Measurements from ENCODE around the gene FGB. TPM values are rescaled to one million over a fixed set of nuclear protein-coding genes. Genes with fewer than 3 reads are reported as not detected.

The FGB gene
- not detected for polyA plus RNA-seq (2013, experiment 1 of 2)
- 0.04 TPM for polyA plus RNA-seq (2013, experiment 2 of 2)

DNA sequence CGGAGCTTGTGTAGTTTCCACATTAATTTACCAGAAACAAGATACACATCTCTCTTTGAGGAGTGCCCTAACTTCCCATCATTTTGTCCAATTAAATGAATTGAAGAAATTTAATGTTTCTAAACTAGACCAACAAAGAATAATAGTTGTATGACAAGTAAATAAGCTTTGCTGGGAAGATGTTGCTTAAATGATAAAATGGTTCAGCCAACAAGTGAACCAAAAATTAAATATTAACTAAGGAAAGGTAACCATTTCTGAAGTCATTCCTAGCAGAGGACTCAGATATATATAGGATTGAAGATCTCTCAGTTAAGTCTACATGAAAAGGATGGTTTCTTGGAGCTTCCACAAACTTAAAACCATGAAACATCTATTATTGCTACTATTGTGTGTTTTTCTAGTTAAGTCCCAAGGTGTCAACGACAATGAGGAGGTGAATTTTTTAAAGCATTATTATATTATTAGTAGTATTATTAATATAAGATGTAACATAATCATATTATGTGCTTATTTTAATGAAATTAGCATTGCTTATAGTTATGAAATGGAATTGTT lies at the start of gene FGB:
Gene FGB, plus strand, starts transcription at position 315 of the 558 bp plus-strand sequence. Its CDS starts 8 bp downstream, at position 323.
- Histone ChIP-seq H3K4me2 (ENCODE audit: low read length) (no peak within 1 kb of the TSS), H3K27me3 (ENCODE audit: insufficient read depth, low read length, poor library complexity) (no peaks in the 10 kb centered on the region), H3K9ac (ENCODE audit: low read length) (no peak within 1 kb of the TSS), H4K8ac (ENCODE audit: low read depth, low read length) (no peak within 1 kb of the TSS), H3K36me3 (ENCODE audit: control insufficient read depth, insufficient read depth, low read length) (no peaks in the 10 kb centered on the region), H3K23ac (ENCODE audit: low read length) (no peak within 1 kb of the TSS), H3K27ac (ENCODE audit: low read depth, low read length) (no peak within 1 kb of the TSS), H3K79me1 (ENCODE audit: low read length) (no peaks in the 10 kb centered on the region), H3K56ac (ENCODE audit: low read length) (no peak within 1 kb of the TSS), H3K4me3 (ENCODE audit: low read length) (no peak within 1 kb of the TSS), H2BK120ac (ENCODE audit: low read depth, low read length) (no peak within 1 kb of the TSS), H3K18ac (ENCODE audit: low read length) (no peak within 1 kb of the TSS), H2AK5ac (ENCODE audit: low read length) (no peak within 1 kb of the TSS), H3K4ac (ENCODE audit: low read depth, low read length) (no peak within 1 kb of the TSS), H3K4me1 (ENCODE audit: control insufficient read depth, low read depth, low read length) (no peaks in the 10 kb centered on the region), H2BK5ac (ENCODE audit: low read length) (no peak within 1 kb of the TSS), H4K5ac (ENCODE audit: low read length) (no peak within 1 kb of the TSS), H3K79me2 (ENCODE audit: control insufficient read depth, insufficient read depth, low read length) (no peaks in the 10 kb centered on the region), H2BK15ac (replicated peaks; ENCODE audit: low read depth) (no peak within 1 kb of the TSS)
- WGBS (ENCODE audit: extremely low coverage, insufficient coverage, low lambda C conversion rate) = no CpG with 5 or more reads among the region's 2 CpGs
- DNase-seq = no peak

DNA sequence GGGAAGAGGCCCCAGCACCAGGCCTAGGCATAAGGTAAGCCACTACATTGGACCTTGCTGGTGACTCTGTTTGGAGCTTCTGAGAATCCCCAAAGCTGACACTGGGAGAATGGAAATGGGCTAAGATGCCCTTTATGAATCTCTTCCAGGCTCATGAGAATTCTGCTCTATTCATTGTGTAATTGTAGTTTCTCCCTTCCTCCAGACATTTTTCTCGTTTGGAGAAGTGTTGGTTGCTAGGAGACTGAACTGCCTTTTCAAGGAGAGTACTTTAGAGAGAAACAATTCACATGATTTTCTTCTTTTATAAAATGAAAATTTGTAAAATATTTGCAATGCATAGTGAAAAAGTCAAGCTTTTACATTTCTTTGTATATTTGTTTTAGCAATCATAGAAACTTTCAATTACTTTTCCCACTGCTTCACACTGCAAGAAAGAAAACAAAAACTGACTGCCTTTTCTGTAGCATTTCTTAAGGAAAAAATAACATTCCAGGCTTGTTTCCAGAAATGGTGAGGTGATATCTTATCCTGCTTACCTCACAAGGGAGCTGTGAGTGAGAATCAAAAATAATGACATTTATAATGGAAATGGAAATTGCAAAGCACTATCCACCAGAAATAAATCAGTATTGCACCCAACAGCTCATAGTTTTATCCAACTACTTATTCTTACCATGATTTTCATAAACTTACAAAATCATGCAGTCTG lies 46.3 kb upstream of the FGB start:
- WGBS (ENCODE audit: extremely low coverage, insufficient coverage, low lambda C conversion rate) = no CpG with 5 or more reads among the region's 1 CpG
- no peak overlapping the region for H3K27ac ChIP-seq (ENCODE audit: low read depth, low read length)
- no peaks in the 10 kb centered on the region for H3K27me3 ChIP-seq (ENCODE audit: insufficient read depth, low read length, poor library complexity)

DNA sequence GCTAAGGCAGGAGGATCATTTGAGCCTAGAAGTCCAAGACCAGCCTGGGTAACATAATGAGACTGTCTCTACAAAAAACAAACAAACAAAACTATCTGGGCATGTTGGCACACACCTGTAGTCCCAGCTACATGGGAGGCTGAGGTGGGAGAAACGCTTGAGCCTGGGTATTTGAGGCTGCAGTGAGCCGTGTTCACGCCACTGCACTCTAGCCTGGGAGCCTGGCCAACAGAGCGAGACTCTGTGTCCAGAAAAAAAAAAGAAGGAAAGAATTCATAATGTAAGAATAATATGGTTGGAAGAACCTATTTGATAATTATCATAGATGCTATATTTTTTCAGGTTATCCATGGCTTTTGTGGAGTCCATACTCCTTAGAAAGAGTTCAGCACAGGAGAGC lies 45.2 kb upstream of the FGB start:
- Histone ChIP-seq H3K27me3 (ENCODE audit: insufficient read depth, low read length, poor library complexity) (no peaks in the 10 kb centered on the region), H2AK5ac (ENCODE audit: low read length) (no peak overlapping the region), H3K23ac (ENCODE audit: low read length) (no peak overlapping the region), H3K4me2 (ENCODE audit: low read length) (no peak overlapping the region), H3K79me2 (ENCODE audit: control insufficient read depth, insufficient read depth, low read length) (no peaks in the 10 kb centered on the region), H3K56ac (ENCODE audit: low read length) (no peak overlapping the region), H2BK15ac (replicated peaks; ENCODE audit: low read depth) (no peak overlapping the region), H4K8ac (ENCODE audit: low read depth, low read length) (no peak overlapping the region), H3K18ac (ENCODE audit: low read length) (no peak overlapping the region), H3K4me3 (ENCODE audit: low read length) (no peak overlapping the region), H4K5ac (ENCODE audit: low read length) (no peak overlapping the region), H3K4me1 (ENCODE audit: control insufficient read depth, low read depth, low read length) (no peaks in the 10 kb centered on the region), H3K79me1 (ENCODE audit: low read length) (no peaks in the 10 kb centered on the region), H3K9ac (ENCODE audit: low read length) (no peak overlapping the region), H2BK120ac (ENCODE audit: low read depth, low read length) (no peak overlapping the region), H2BK5ac (ENCODE audit: low read length) (no peak overlapping the region), H3K4ac (ENCODE audit: low read depth, low read length) (no peak overlapping the region), H3K27ac (ENCODE audit: low read depth, low read length) (no peak overlapping the region), H3K36me3 (ENCODE audit: control insufficient read depth, insufficient read depth, low read length) (no peaks in the 10 kb centered on the region)
- DNase-seq = no peak
- no CpG with 5 or more reads among the region's 4 CpGs for WGBS (ENCODE audit: extremely low coverage, insufficient coverage, low lambda C conversion rate)

More for the DNA sequence above, 46.3 kb upstream of the FGB start:
- Histone ChIP-seq H3K9ac (ENCODE audit: low read length) (no peak overlapping the region), H2BK120ac (ENCODE audit: low read depth, low read length) (no peak overlapping the region), H3K4me1 (ENCODE audit: control insufficient read depth, low read depth, low read length) (no peaks in the 10 kb centered on the region), H2BK5ac (ENCODE audit: low read length) (no peak overlapping the region), H3K36me3 (ENCODE audit: control insufficient read depth, insufficient read depth, low read length) (no peaks in the 10 kb centered on the region), H3K56ac (ENCODE audit: low read length) (no peak overlapping the region), H3K79me2 (ENCODE audit: control insufficient read depth, insufficient read depth, low read length) (no peaks in the 10 kb centered on the region), H2AK5ac (ENCODE audit: low read length) (no peak overlapping the region), H3K4ac (ENCODE audit: low read depth, low read length) (no peak overlapping the region), H4K8ac (ENCODE audit: low read depth, low read length) (no peak overlapping the region), H3K4me2 (ENCODE audit: low read length) (no peak overlapping the region), H3K4me3 (ENCODE audit: low read length) (no peak overlapping the region), H4K5ac (ENCODE audit: low read length) (no peak overlapping the region), H3K18ac (ENCODE audit: low read length) (no peak overlapping the region), H3K23ac (ENCODE audit: low read length) (no peak overlapping the region), H2BK15ac (replicated peaks; ENCODE audit: low read depth) (no peak overlapping the region), H3K79me1 (ENCODE audit: low read length) (no peaks in the 10 kb centered on the region)
- no peak for DNase-seq

DNA sequence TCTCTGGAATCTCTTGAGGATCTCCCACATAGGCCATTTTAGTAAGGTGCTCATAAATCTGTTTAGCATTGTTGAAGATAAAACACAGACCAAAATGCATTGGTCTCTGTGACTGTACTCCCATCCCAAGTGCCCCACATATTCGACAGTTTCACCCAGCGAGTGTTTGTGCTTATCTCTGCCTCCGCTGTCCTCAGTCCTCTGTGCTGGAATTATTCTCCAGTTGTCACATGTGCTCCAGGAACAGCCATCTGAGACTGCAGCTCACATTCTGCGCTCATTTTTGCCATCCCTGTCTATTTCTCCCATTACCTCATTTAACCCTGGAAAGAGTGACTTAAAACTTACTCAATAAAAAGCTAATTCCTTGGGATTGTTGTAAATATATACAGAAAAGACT lies 43.6 kb upstream of the FGB start:
- H4K5ac ChIP-seq (ENCODE audit: low read length) = no peak overlapping the region
- no CpG with 5 or more reads among the region's 4 CpGs for WGBS (ENCODE audit: extremely low coverage, insufficient coverage, low lambda C conversion rate)
- H2BK120ac ChIP-seq (ENCODE audit: low read depth, low read length) = no peak overlapping the region
- H3K23ac ChIP-seq (ENCODE audit: low read length) = no peak overlapping the region
- no peaks in the 10 kb centered on the region for H3K27me3 ChIP-seq (ENCODE audit: insufficient read depth, low read length, poor library complexity)
- DNase-seq = no peak
- no peaks in the 10 kb centered on the region for H3K4me1 ChIP-seq (ENCODE audit: control insufficient read depth, low read depth, low read length)
- H3K79me1 ChIP-seq (ENCODE audit: low read length) = no peaks in the 10 kb centered on the region
- no peaks in the 10 kb centered on the region for H3K36me3 ChIP-seq (ENCODE audit: control insufficient read depth, insufficient read depth, low read length)
- H3K18ac ChIP-seq (ENCODE audit: low read length) = no peak overlapping the region
- H3K9ac ChIP-seq (ENCODE audit: low read length) = no peak overlapping the region
- H3K27ac ChIP-seq (ENCODE audit: low read depth, low read length) = no peak overlapping the region
- H3K56ac ChIP-seq (ENCODE audit: low read length) = no peak overlapping the region
- no peak overlapping the region for H4K8ac ChIP-seq (ENCODE audit: low read depth, low read length)
- H2BK5ac ChIP-seq (ENCODE audit: low read length) = no peak overlapping the region
- no peak overlapping the region for H2AK5ac ChIP-seq (ENCODE audit: low read length)
- no peak overlapping the region for H3K4me3 ChIP-seq (ENCODE audit: low read length)
- no peak overlapping the region for H3K4ac ChIP-seq (ENCODE audit: low read depth, low read length)
- no peak overlapping the region for H3K4me2 ChIP-seq (ENCODE audit: low read length)
- H2BK15ac ChIP-seq (replicated peaks; ENCODE audit: low read depth) = no peak overlapping the region
- H3K79me2 ChIP-seq (ENCODE audit: control insufficient read depth, insufficient read depth, low read length) = no peaks in the 10 kb centered on the region

DNA sequence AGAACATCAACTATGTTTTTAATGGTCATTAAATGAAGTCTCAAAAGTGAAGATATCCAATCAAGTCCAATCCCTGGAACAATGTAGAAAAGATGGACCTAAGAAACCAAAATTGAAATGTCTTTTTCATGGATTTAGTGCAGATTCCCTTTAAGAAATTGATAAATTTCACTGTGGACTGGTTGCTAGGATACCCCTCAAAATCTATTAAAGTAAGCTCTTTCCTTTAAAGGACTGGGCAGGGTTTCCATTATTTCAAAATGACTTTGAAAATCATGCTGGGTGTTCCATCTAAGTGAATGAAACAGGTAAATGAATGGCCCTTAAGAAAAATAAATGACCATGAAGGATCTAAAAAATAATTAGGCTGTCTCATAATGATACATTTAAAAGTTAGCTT lies 41.2 kb upstream of the FGB start:
- Histone ChIP-seq H3K36me3 (ENCODE audit: control insufficient read depth, insufficient read depth, low read length) (no peaks in the 10 kb centered on the region), H4K5ac (ENCODE audit: low read length) (no peak overlapping the region), H2BK120ac (ENCODE audit: low read depth, low read length) (no peak overlapping the region), H3K27ac (ENCODE audit: low read depth, low read length) (no peak overlapping the region), H3K23ac (ENCODE audit: low read length) (no peak overlapping the region), H3K4me2 (ENCODE audit: low read length) (no peak overlapping the region), H3K79me2 (ENCODE audit: control insufficient read depth, insufficient read depth, low read length) (no peaks in the 10 kb centered on the region), H3K4me1 (ENCODE audit: control insufficient read depth, low read depth, low read length) (no peaks in the 10 kb centered on the region), H3K18ac (ENCODE audit: low read length) (no peak overlapping the region), H3K27me3 (ENCODE audit: insufficient read depth, low read length, poor library complexity) (no peaks in the 10 kb centered on the region), H2BK5ac (ENCODE audit: low read length) (no peak overlapping the region), H3K9ac (ENCODE audit: low read length) (no peak overlapping the region), H4K8ac (ENCODE audit: low read depth, low read length) (no peak overlapping the region), H2BK15ac (replicated peaks; ENCODE audit: low read depth) (no peak overlapping the region), H3K4me3 (ENCODE audit: low read length) (no peak overlapping the region), H3K56ac (ENCODE audit: low read length) (no peak overlapping the region), H2AK5ac (ENCODE audit: low read length) (no peak overlapping the region), H3K79me1 (ENCODE audit: low read length) (no peaks in the 10 kb centered on the region), H3K4ac (ENCODE audit: low read depth, low read length) (no peak overlapping the region)
- no peak for DNase-seq

DNA sequence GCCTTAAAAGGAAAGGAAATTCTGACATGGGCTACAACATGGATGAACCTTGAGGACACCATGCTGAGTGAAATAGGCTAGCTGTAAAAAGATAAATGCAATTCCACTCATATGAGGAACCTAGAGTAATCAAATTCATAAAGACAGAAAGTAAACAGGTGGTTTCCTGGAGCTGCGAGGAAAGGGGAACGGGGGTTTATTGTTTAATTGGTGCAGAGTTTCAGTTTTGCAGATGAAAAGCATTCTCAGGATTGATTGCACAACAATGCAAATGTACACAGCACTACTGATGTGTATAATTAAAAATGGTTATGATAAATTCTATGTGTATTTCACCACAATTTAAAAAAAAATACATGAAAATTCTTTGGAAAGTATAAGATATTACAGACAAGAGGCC lies 36.7 kb upstream of the FGB start:
- no peak overlapping the region for H2BK120ac ChIP-seq (ENCODE audit: low read depth, low read length)
- no peak overlapping the region for H2AK5ac ChIP-seq (ENCODE audit: low read length)
- no peak overlapping the region for H3K4ac ChIP-seq (ENCODE audit: low read depth, low read length)
- H3K4me3 ChIP-seq (ENCODE audit: low read length) = no peak overlapping the region
- no peak overlapping the region for H3K56ac ChIP-seq (ENCODE audit: low read length)
- H3K4me1 ChIP-seq (ENCODE audit: control insufficient read depth, low read depth, low read length) = no peaks in the 10 kb centered on the region
- H3K9ac ChIP-seq (ENCODE audit: low read length) = no peak overlapping the region
- no peak overlapping the region for H4K5ac ChIP-seq (ENCODE audit: low read length)
- H3K79me2 ChIP-seq (ENCODE audit: control insufficient read depth, insufficient read depth, low read length) = no peaks in the 10 kb centered on the region
- H2BK15ac ChIP-seq (replicated peaks; ENCODE audit: low read depth) = no peak overlapping the region
- no peak overlapping the region for H3K4me2 ChIP-seq (ENCODE audit: low read length)
- WGBS (ENCODE audit: extremely low coverage, insufficient coverage, low lambda C conversion rate) = no CpG with 5 or more reads among the region's 2 CpGs
- H3K36me3 ChIP-seq (ENCODE audit: control insufficient read depth, insufficient read depth, low read length) = no peaks in the 10 kb centered on the region
- no peak overlapping the region for H3K18ac ChIP-seq (ENCODE audit: low read length)
- no peak for DNase-seq
- H4K8ac ChIP-seq (ENCODE audit: low read depth, low read length) = no peak overlapping the region
- H3K27ac ChIP-seq (ENCODE audit: low read depth, low read length) = no peak overlapping the region
- no peaks in the 10 kb centered on the region for H3K27me3 ChIP-seq (ENCODE audit: insufficient read depth, low read length, poor library complexity)
- no peak overlapping the region for H2BK5ac ChIP-seq (ENCODE audit: low read length)
- no peaks in the 10 kb centered on the region for H3K79me1 ChIP-seq (ENCODE audit: low read length)
- H3K23ac ChIP-seq (ENCODE audit: low read length) = no peak overlapping the region

Data from mesendoderm (in vitro differentiated cells).